Measurements from ENCODE around the gene SEPTIN7.

SEPTIN7 gene

DNA sequence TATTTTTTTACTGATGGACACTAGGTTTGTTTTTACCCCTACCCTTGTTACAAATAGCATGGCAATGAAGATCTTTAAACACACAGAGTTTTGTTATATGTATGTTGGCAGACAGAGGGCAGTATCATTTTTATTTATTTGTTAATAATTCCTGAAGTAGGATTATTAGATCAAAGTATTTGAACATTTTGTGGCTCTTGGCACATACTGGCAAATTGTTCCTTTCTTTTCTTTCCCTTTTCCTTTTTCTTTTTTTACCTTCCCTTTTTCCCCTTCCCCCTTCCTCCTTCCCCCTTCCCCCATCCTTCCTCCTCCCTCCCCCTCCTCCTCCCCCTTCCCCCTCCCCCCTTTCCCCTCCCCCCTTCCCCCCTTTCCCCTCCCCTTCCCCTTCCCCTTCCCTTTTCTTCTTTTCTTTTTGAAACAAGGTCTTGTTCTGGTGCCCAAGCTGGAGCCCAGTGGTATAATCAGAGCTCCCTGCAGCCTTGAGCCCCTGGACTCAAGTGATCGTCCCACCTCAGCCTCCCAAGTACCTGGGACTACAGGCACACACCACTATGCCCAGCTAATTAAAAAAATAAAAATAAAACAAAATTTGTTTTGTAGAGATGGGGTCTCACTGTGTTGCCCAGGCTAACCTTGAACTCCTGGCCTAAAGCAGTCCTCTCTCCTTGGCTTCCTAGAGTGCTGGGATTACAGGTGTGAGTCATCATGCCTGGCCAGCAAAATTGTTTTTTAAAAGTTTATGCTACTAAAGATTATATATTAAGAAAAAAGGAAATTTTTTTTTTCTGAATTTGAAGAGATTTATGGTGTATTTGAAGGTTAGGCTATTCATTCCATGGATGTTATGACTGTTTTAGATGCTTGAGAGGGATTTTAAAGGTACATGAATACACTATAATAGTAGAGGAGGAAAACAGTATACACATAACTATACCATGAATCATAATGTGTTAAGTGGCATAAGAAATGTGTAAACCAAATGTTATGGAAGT is 39.3 kb downstream of the SEPTIN7 start:
- TF ChIP-seq, protein P1, sequence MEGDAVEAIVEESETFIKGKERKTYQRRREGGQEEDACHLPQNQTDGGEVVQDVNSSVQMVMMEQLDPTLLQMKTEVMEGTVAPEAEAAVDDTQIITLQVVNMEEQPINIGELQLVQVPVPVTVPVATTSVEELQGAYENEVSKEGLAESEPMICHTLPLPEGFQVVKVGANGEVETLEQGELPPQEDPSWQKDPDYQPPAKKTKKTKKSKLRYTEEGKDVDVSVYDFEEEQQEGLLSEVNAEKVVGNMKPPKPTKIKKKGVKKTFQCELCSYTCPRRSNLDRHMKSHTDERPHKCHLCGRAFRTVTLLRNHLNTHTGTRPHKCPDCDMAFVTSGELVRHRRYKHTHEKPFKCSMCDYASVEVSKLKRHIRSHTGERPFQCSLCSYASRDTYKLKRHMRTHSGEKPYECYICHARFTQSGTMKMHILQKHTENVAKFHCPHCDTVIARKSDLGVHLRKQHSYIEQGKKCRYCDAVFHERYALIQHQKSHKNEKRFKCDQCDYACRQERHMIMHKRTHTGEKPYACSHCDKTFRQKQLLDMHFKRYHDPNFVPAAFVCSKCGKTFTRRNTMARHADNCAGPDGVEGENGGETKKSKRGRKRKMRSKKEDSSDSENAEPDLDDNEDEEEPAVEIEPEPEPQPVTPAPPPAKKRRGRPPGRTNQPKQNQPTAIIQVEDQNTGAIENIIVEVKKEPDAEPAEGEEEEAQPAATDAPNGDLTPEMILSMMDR (conservative IDR thresholded peaks at IDR 0.05): no peak; the same call in 1 of the 2 replicates
- no peak for TF ChIP-seq ZFX (IDR thresholded peaks at IDR 0.05)
- H3K27ac ChIP-seq: no peak overlapping the region

DNA sequence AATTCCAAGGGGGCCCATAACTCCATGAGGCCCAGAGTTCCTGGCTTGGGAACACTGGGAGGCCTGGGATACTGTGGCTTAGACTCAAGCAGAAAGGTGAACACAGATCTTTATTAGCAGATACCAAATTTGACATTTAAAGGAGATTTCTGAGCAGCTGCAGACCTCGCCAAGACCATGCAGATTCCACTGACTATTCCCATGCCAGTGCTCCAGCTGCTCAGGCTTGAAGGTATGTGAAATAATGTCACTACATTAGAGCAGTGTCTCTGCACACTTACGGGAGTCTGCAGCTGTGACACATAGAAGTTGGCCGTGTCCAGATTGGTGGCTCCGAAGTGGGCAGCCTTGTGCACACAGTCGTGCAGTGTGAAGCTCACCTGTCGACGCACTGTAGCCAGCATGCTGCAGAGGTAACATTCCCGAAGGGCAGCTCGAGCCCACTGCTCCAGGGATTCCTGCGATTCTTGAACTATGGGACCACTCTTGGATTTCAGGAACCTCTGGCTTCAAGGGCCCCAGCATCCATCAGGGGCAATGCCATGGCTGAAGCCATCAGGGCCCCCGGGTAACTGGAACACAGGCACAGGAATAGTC is 46.1 kb downstream of the SEPTIN7 start:
- H3K27ac ChIP-seq: no peak overlapping the region
- TF ChIP-seq ZFX (IDR thresholded peaks at IDR 0.05): no peak
- TF ChIP-seq, protein P1 (conservative IDR thresholded peaks at IDR 0.05): no peak

DNA sequence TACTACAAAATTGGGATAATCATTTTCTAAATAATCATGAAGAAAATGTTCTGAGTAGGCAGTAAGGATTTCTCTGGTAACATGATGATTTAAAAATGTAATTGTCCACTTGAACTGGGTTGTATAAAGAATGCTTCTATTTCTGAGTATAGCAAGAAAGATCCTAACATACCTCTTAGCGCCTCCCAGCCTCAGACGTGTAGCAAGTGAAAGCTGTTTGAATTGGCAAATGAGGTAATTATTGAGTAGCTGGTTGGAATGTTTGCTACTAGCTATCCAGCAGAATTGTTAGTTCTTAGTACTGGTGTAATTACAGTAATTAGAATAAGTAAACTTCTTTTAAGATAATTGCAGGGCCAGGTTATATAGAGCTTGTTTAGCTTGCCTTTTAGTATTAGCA is 47.9 kb downstream of the SEPTIN7 start:
- TF ChIP-seq, protein P1 (conservative IDR thresholded peaks at IDR 0.05): no peak
- TF ChIP-seq ZFX (IDR thresholded peaks at IDR 0.05): no peak
- H3K27ac ChIP-seq: no peak overlapping the region

DNA sequence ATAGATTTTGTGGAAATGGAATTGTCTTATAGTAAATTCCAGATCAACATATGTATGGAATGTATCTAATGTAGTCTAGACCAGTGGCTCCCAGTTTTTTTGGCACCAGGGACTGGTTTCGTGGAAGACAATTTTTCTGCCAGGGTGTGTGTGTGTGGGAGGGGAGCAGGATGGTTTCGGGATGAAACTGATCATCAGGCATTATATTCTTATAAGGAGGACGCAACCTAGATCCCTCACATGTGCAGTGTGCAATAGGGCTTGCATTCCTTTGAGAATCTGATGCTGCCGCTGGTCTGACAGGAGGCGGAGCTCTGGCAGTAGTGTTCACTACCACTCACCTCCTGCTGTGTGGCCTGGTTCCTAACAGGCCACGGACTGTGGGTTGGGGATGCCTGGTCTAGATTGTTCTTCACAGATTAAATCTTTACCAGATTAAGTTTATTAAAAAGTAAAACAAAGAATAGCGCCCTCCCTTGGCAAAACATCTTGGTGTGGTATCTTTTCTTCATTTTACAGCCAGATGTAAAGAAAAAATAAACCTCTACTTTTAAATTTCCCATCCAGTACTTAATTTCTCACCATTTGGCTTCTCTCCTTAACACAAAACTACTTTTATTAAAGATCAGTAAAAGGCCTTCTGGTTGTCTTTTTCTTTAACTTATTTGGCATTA is 48.4 kb downstream of the SEPTIN7 start:
- TF ChIP-seq ZFX (IDR thresholded peaks at IDR 0.05): no peak
- TF ChIP-seq, protein P1 (conservative IDR thresholded peaks at IDR 0.05): no peak; the same call in 1 of the 2 replicates
- H3K27ac ChIP-seq: no peak overlapping the region

DNA sequence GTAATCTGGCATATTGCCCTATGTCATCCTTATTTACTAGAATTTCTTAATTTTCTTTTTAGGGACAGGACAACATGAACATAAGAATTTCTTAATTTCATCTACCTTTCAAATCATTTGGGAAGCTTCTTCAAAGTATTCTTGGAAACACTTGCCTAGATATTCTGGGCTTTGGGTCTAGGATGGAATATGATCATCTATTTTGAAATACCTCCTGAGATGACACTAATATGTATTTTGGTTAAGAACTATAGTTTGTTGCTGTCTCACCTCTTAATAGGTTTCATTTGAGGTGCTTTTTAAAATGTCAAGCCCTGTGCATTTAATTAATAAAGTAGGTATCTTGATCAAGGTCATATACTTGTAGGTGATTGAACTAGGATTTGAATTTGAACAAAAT is 49.1 kb downstream of the SEPTIN7 start:
- TF ChIP-seq, protein P1 (conservative IDR thresholded peaks at IDR 0.05): no peak
- TF ChIP-seq ZFX (IDR thresholded peaks at IDR 0.05): no peak
- H3K27ac ChIP-seq: no peak overlapping the region
